ENCODE results near the gene SYT6. TPM values are rescaled to one million over a fixed set of nuclear protein-coding genes. Genes with fewer than 3 reads are reported as not detected.

SYT6 gene
- total RNA-seq, 1 experiment from 2014 or later = not detected

GRCh38 chr1:114164840-114165543 is 11.3 kb upstream of the SYT6 start:
- Histone ChIP-seq H4K20me1 (ENCODE audit: insufficient read depth) (no peaks in the 10 kb centered on the region), H3K4me2 (no peak overlapping the region), H3K9me2 (ENCODE audit: insufficient read depth) (no peaks in the 10 kb centered on the region), H3K27ac (no peak overlapping the region), H3K4me3 (no peak overlapping the region), H3K79me2 (ENCODE audit: low read depth) (no peaks in the 10 kb centered on the region), H3K27me3 (ENCODE audit: insufficient read depth, low read depth) (no peaks in the 10 kb centered on the region), H2AFZ (no peak overlapping the region), H3K36me3 (ENCODE audit: low read depth) (no peaks in the 10 kb centered on the region), H3K4me1 (replicated peaks; ENCODE audit: insufficient read depth) (no peaks in the 10 kb centered on the region), H3F3A (ENCODE audit: insufficient read depth, low read depth) (no peaks in the 10 kb centered on the region), H3K9me3 (ENCODE audit: insufficient read depth, low read depth) (no peaks in the 10 kb centered on the region)
- CTCF ChIA-PET = no interaction called here
- intact Hi-C loops (cut with micrococcal nuclease; ENCODE audit: unreplicated experiment) = no loop called here
- POLR2A ChIA-PET (ENCODE audit: unreplicated experiment) = interaction anchor here (0.6 kb wide), 1 partner anchor 1386 kb away, joined by 6 read pairs; no protein-coding TSS in a partner anchor
- BruUV-seq (replicated peaks) = no TSS peak
- DNase-seq = no peak
- TF ChIP-seq EZH2 (IDR thresholded peaks at IDR 0.05; ENCODE audit: low read depth) (no peak), CTCF (conservative IDR thresholded peaks at IDR 0.05) (no peak)

- ChIA-PET POLR2A (ENCODE audit: unreplicated experiment) (no interaction called here), CTCF (no interaction called here)
- no peaks in the 10 kb centered on the region for H4K20me1 ChIP-seq (ENCODE audit: insufficient read depth)
- H3K9me2 ChIP-seq (ENCODE audit: insufficient read depth) = no peaks in the 10 kb centered on the region
- H3K4me1 ChIP-seq (replicated peaks; ENCODE audit: insufficient read depth) = no peaks in the 10 kb centered on the region
- no peak overlapping the region for H2AFZ ChIP-seq
- intact Hi-C loops (cut with micrococcal nuclease; ENCODE audit: unreplicated experiment) = loop anchor here (2.0 kb wide), 1 partner anchor 67 kb away; no protein-coding TSS in a partner anchor
- H3K9me3 ChIP-seq (ENCODE audit: insufficient read depth, low read depth) = no peaks in the 10 kb centered on the region
- no peaks in the 10 kb centered on the region for H3K36me3 ChIP-seq (ENCODE audit: low read depth)
- no peak overlapping the region for H3K27ac ChIP-seq
- no peak for TF ChIP-seq EZH2 (IDR thresholded peaks at IDR 0.05; ENCODE audit: low read depth)
- no peak for TF ChIP-seq CTCF (conservative IDR thresholded peaks at IDR 0.05)
- no peaks in the 10 kb centered on the region for H3K79me2 ChIP-seq (ENCODE audit: low read depth)
- DNase-seq = no peak
- H3K27me3 ChIP-seq (ENCODE audit: insufficient read depth, low read depth) = 0 out of 2 replicates have a peak, but pooled peaks cover 4% of the 10 kb centered on the region
- BruUV-seq (replicated peaks) = no TSS peak
- H3K4me2 ChIP-seq = no peak overlapping the region
- no peak overlapping the region for H3K4me3 ChIP-seq
- H3F3A ChIP-seq (ENCODE audit: insufficient read depth, low read depth) = no peaks in the 10 kb centered on the region
Measured at GRCh38 chr1:114159941-114160340, 6.3 kb upstream of the SYT6 start.

GRCh38 chr1:114157275-114157660 is 3.6 kb upstream of the SYT6 start:
- BruUV-seq (replicated peaks) = no TSS peak
- Histone ChIP-seq H3K9me2 (ENCODE audit: insufficient read depth) (no peaks in the 10 kb centered on the region), H3K79me2 (ENCODE audit: low read depth) (no peaks in the 10 kb centered on the region), H3K4me3 (no peak overlapping the region), H3K27ac (no peak overlapping the region), H3K36me3 (ENCODE audit: low read depth) (no peaks in the 10 kb centered on the region), H3K27me3 (ENCODE audit: insufficient read depth, low read depth) (0 out of 2 replicates have a peak, but pooled peaks cover 4% of the 10 kb centered on the region), H4K20me1 (ENCODE audit: insufficient read depth) (no peaks in the 10 kb centered on the region), H3F3A (ENCODE audit: insufficient read depth, low read depth) (no peaks in the 10 kb centered on the region), H3K4me2 (no peak overlapping the region), H2AFZ (no peak overlapping the region), H3K4me1 (replicated peaks; ENCODE audit: insufficient read depth) (no peaks in the 10 kb centered on the region), H3K9me3 (ENCODE audit: insufficient read depth, low read depth) (no peaks in the 10 kb centered on the region)
- no peak for DNase-seq
- ChIA-PET POLR2A (ENCODE audit: unreplicated experiment) (no interaction called here), CTCF (interaction anchor here (0.6 kb wide), 1 partner anchor 23 kb away, joined by 3 read pairs; no protein-coding TSS in a partner anchor)
- intact Hi-C loops (cut with micrococcal nuclease; ENCODE audit: unreplicated experiment) = no loop called here
- TF ChIP-seq CTCF (conservative IDR thresholded peaks at IDR 0.05) = no peak
- TF ChIP-seq EZH2 (IDR thresholded peaks at IDR 0.05; ENCODE audit: low read depth) = no peak
